ENCODE data around the gene PLD6.
"Not testable (repeated sequence)": the region's sequence is repeated elsewhere in the genome, so short reads cannot be mapped to it uniquely, and the experiment has no call there.

The PLD6 gene

DNA sequence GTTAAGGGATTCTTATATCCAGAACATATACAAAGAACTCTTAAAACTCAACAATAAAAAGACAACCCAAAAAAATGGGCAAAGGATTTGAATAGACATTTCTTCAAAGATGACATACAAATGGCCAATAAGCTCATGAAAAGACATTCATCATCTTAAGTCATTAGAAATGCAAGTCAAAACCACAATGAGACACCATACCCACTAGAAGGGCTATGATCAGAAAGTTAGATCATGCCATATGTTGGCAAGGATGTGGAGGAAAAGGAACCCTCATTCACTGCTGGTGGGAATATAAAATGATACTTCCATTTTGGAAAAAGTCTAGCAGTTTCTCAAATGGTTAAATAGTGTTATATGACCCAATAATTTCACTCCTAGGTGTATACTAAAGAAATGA is 9.4 kb downstream of the PLD6 start:
- no peak for FAIRE-seq

DNA sequence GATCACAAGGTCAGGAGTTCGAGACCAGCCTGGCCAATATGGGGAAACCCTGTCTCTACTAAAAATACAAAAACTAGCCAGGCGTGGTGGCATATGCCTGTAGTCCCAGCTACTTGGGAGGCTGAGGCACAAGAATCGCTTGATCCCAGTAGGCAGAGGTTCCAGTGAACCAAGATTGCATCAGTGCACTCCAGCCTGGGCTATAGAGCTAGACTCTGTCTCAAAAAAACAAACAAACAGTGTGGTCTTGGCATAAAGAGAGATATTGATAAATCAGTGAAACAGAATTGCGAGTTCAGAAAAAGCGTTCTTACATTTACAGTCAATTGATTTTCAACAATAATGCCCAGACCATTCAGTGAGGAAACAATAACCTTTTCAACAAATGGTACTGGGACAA is 10.7 kb downstream of the PLD6 start:
- not testable (repeated sequence) for FAIRE-seq

DNA sequence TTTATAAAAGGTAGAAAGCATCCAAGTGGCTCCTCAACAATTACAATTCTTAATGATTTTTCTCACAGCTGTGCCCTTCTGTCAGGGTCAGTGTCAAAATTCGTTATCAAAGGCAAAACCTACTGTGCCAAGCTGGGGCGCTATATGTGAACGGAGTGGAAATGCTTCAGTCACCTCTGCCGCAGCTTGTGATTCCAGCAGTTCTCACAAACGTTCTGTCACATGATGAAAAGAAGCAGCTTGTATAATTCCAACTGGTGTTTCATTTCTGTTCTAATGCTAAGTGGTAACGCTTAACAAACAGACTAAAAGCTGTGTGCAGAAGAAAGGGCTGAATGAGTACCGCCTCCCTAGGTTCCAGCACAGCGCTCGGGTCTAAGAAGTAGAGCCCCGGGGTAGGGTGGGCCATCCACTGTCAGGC is 14.2 kb downstream of the PLD6 start:
- no peak for FAIRE-seq

DNA sequence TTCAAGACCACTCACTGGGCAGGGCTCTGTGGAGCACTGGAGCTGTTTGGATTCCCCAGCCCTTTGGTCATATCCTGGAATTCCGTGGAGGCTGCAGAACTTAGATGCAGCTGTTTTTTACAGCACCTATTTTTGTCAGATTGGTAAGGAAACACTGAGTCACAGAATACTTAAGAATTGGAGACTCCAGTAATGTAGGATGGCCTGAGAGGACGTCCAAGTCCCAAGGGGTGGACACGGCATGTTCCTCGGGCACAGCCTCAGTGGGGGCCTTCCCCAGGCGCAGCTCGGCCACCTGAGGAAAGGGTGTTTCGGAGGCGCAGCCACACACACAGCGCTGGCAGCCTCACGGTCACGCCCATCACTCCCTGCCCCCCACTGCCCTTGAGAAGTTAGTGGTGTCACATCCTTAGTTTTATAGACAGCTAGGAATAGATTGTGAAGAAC is 14.8 kb downstream of the PLD6 start:
- FAIRE-seq = no peak

DNA sequence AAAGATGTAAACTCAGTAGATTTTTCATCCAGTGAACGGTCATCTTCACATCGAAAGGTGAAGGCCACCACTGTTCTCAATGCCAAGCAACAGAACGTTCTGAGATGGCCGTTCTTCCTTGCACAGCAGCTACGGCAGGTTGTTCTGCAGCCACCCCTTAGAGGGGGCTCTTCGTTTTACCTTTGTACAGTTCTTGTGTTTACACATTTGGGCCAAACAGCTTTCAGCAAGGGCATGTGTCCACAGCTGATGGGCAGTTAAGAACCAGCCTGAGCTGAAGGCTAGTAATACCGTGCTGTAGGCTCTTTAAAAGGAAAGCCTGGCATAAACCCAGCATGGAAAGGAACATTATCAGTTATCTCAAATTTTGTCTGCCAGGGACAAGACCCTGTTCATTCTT is 15.9 kb downstream of the PLD6 start:
- FAIRE-seq = no peak

DNA sequence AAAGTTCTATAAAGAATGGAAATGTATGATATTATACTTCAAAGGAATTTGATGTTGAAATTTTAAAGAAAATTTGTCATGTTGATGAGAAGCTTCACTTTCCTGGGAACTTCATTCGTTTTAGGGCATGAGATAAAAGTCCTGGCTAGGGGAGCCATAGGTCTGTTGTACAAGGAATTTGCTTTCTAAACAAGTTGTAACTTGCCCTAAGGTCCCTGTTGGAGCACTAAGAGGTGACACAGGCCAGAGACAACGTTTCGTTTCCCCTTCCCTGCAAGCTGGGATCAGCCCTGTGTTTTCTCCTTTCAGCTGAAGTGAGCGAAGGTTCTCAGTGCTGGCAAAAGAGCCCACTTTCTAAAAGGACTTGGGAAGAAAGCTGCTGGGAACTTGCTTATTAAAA is 16.6 kb downstream of the PLD6 start:
- no peak for FAIRE-seq

DNA sequence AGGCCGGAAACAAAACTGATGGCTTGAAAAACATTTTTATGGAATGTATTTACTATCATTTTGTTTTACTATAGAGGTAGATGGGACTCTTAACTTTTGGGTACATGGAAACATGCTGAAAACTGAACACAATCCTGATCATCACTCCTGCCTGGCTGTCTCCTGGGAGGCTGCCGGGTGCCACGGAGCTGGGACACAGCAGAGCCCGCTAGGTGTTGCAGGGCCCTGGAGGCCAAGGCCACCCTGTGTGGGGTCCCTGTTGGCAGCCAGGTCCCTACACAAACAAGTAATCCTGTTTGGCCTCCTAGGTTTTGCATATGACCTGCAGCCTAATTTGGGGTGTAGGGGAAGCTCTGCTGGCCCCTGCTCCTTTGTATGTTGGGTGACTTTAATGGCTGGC is 17.5 kb downstream of the PLD6 start:
- no peak for FAIRE-seq

DNA sequence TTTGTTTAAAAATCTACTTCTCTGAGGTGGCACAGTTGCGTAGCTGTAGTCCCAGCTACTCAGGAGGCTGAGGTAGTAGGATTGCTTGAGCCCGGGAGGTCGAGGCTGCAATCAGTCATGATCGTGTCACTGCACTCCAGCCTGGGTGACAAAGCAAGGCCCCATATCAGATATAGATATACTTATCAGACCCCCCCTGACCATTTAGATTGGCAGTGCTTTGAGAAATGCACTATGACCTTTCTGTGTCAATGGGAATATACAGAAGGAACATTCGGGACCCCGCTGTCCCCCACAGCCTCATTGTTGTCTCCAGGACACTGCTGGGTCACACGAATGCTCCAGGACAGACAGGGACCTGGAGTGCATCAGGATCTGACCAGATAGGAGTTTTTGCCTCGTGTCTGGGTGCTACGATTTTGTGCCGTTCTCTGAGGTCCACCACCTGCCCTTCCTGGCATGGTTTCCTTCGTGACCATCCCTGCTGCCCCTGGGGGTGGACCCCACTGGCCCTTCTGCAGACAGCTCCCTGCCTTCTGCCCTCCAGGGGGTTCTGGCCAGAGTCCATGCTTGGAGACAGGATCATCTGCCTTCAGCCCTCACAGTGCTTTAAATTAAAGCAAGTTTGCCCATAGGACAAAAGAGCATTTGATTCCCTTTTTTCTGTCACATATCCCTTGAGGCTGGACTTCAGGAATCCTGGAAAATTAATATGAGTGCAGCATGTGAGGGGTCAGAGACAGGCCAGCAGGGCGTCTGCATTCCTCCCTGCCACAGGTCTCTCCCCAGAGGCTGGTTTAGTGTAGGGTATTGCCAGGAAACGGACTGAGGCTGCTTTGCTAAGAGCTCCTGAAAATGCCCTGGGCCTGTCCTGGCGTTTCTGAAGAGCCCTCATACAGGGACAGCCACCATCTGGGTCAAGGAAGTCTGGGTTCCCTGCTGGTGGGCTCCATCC is 19.3 kb downstream of the PLD6 start:
- no peak for FAIRE-seq

DNA sequence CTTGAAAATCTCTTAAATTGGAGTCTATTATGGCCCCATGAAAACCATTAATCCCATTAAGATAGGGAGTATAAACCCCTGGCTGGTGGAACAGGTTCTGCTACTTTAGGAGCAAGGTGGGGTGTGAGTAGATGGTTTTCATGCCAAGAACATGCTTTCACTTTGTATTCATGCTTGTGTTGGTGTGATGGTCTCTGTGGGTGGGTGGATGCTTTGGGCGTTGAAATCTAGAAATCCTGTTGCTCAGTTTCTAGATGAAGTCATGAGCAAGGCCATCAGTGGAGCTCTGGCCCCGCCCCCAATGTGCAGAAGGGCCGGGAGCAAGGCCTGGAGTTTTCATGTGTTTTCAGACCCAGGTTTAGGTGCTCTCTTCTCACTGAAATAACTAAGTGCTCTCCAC is 20.1 kb downstream of the PLD6 start:
- no peak for FAIRE-seq

DNA sequence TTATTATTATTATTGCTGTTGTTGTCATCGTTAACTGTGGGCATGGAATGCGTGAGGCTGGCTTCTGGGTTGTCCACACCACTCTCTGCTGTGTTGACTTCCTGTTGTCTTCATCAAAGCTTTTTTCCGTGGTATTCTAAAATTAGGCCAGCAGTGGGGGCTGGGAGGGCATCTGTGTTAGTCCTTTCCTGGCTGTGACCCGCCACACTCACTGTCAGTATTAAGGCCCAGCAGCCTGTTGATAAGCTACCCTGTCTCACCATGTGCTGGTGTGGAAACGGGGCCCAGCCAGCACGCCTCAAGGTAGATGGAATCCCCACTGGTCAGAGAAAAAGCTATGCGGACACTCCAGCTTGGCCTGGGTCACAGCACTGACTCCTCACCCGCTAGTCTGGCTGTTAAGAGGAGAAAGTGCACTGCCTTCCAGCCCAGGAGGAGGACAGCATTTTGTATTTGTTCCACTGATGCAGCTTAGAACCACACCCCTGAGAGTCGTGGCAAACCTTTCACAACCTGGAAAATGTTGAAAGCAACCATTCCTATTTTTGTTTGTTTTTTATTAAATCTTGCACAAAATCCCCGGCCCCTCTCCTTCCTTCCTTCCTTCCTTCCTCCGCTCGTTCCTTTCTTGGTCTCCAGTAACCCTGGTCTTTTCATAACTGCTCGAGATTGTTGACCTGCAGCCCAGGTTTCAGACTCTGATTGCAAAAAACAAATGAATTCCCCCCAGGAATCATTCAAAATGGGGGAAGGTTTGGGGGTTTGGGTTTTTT is 21.0 kb downstream of the PLD6 start:
- FAIRE-seq = not testable (repeated sequence)

DNA sequence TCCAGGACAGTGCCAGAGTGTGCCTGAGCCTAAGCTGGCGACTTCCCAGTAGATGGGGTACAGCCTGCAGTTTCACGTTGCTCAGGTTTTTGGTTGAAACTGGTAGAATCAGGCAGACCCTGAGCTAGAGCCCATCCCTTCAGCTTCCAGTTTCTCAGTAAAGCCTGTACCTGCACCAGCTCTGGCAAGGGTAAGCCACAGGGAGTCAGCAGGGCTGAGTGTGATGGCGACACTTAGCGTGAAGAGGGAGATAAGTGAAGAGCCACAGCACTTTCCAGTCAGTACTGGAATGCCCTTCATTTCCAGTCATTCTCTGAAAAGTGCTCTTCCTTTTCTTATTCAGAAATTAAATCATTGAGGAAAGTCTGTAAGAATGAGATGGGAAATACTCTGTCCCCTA is 22.4 kb downstream of the PLD6 start:
- FAIRE-seq = no peak

DNA sequence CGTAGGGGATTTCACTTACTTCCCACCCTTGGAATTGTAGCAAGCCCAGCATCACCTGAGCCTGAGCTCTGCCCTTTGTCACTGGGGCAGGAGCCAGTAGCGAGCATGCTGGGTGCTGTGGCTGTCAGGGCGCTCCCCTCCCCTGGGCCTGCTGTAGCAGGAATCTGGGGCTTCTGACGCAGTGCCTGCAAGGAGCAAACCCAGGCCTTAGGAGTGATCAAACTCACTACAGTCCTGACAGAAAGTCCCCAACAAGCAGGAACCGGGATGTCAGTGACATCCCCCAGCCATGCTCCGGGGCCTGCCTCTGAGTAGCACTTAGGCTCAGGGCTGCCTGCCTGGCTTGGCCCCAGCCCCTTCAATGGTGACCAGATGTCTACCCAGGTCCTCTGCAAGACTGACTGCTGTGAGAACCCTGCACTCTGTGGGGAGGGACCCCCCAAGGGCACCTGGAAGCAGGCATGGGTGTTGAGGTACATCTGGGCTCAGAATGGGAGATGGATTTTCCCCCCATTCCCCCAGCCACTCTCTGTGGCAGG is 23.5 kb downstream of the PLD6 start:
- FAIRE-seq = no peak

DNA sequence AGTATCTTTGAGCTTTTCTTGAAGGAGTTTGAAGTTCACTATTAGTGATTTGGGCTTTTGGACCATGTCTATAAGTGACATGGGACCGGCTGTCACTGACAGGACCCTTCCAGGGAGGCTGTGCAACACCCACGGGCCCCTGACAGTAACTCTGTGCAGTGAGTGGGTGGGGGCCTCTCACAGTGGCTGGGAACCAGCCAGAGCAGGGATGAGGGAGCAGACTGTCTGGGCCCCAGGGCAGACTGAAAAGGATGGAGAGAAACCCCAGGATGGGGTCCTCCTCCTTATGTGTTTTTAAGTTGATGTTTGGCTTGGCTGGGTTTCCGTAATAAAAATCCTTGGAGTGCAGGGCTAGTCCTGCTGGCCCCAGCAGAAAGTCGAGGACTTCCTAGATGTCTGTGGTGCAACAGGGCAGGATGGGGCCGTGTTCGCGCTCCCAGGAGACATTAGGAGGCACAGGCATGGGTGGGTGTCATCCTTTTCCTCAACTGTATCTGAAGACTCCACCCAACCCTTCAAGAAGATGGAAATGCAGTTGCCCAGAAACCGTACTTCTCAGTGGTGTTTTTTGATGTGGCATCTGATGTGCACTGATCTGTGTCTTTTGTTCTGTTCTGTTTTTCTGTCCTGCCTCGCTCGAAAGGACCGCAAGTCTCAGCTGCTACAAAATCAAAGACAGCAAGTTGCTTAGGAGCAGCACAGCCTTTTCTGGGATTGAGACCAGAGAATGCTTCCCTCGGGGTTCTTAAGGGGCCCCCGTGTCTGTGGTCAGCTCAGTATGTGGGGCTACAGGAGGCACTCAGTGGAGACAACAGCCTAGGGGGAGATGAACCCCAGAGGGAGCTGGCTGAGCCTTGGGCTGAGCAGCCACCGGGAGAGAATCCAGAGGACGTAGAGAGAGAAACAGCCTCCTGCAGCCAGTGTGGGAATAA is 24.2 kb downstream of the PLD6 start:
- FAIRE-seq = no peak

DNA sequence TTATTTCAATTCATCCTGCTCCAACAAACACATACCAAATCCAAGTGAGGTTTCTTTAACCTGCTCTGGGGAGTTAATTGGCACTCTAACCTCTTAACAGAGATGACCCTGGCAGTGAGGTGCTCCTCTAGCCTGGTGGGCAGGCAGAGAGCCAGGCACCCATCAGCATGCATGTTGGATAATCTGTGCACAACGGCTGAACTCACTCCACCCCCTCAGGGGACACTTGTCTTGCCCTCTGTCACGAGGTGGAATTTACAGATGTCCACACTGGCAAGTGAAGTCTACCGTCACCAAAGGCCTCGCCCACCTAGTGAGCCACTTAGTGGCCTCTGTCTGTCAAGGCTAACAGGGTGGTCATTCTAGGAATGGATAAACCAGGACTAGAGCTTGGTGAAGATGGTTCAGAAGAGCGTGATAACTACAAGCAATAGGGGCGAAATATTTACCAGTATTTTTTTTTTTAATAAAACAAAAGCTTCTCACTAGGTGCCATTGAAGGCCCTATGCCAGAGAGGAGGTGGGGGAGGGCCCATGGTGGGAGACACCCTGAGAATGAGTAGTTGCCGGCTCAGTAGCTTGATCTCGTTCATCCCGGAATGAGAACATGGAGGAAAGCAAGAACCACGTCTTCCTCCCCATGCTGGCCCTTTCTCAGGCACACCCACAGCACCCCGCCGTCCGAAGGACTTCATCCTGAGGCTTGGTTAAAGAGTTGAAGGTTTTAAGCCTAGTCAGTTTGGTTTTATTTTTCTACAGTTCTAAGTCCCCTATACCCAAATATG is 25.2 kb downstream of the PLD6 start:
- no peak for FAIRE-seq

DNA sequence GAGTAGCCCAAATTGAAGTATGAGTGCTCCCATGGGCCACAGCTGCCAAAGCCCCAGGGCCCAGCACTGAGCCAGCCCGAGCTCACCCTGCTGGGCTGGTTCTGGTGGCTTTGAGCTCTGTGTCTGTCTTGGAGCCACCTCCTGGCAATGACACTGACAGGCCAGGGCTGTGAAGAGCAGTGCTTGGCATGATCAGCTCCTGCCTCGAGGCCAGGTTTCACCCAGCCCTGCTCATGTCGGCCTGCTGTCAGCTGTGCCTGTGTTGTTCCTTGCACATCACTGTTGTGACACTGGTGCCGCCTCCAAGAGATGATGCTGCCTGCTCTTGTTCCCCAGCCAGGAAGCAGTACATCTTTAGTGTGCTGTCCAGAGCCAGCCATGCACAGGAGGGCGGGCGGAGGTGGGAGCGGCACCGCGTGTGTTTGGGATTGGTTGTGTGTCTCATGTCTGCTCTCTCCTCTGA is 26.0 kb downstream of the PLD6 start:
- FAIRE-seq = no peak

DNA sequence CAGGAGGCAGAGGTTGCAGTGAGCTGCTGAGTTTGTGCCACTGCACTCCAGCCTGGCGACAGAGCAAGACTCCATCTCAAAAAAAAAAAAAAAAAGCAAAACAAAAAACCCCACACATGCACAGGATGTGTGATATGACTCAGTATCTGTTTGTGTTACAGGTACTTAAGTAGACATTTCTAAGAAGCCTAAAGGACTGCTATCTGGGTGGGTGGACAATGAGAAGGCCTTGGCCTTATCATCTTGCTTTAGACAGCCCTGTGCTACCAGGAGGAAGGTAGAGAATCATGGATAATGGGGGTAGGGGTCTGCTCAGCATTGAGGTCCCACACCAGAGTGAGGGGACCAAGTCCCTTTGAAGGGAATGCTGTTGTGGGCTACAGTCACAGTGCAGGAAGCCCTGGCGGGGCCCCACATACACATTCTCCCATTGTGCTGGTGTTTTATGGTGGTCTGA is 26.7 kb downstream of the PLD6 start:
- FAIRE-seq = no peak

DNA sequence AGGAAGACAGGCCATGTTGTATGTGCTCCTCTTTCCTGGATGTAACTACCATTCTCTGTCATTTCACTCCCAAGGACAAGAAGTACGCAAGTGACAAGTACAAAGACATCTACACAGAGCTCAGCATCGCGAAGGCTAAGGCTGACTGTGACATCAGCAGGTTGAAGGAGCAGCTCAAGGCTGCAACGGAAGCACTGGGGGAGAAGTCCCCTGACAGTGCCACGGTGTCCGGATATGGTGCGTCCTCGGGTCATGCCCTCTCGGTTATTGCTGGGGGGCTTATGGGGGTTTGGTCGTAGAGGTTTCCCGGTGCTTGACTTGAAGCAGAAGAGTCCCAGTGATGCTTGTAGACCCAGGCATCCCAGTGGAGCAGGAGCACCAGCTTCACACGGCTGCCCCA is 29.0 kb downstream of the PLD6 start:
- FAIRE-seq = no peak

DNA sequence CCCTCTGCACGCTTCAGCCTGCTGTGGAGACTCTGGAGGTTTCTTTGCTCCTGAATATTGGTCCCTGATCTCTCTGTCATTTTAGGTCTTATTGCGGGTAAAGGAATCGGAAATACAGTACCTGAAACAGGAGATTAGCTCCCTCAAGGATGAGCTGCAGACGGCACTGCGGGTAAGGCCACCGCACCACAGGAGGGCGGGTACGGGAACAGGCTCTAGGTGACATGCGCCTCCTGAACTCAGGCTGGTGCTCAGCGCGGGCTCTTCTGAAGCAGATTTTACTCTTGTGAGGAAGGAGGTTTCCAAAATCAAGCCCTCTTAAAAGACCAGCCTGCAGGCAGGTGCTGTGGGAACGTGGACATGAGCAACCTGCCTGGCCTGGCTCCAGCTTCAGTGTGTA is 29.8 kb downstream of the PLD6 start:
- FAIRE-seq = no peak

DNA sequence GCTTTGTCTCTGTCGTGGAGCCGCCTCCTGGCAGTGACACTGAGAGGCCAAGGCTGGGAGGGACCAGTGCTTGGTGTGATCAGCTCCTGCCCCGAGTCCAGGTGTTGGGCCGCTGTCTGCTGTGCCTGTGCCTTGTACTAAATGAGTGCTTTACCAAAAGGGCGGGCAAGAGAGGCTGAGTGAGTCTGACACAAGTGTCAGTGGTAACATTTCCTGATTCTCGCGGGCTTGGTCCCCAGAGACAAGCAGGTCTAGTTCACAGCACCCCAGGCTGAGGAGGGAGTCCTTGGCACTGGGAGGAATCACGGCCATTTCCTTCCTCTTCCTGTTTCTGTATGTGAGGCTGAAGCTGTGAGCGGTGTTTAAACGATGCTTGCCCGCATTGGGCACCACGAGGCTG is 30.2 kb downstream of the PLD6 start:
- FAIRE-seq = no peak

DNA sequence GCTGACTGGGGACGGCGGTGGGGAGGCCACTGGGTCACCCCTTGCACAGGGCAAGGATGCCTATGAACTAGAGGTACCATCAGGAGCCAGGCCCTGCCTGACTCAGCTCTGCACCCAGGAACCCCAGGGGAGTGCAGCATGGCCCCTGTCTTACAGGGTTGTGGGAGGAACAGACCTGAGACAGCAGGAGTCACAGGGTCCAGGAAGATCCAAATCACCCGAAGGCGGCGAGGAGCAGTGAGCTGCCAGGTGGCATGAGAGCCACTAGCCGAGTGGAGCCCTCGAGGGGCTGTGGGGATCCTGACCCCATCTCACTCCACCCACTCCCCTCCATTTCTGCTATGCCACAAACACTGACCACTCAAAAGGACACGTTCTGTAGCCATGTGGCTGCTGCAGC is 30.8 kb downstream of the PLD6 start:
- no peak for FAIRE-seq

DNA sequence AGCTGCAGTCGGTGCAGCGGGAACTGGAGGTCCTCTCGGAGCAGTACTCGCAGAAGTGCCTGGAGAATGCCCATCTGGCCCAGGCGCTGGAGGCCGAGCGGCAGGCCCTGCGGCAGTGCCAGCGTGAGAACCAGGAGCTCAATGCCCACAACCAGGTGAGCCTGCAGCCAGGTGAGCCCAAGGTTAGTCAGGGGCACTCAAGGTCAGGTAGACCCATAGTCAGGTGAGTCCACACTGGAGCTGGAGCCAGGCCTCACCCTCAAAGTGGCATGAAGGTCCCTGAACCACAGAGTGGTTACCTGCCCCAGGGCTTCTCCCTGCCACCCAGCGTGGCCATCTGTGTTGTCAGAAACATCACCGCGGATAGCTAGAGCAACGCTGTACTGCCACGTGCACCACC is 32.2 kb downstream of the PLD6 start:
- FAIRE-seq = no peak

DNA sequence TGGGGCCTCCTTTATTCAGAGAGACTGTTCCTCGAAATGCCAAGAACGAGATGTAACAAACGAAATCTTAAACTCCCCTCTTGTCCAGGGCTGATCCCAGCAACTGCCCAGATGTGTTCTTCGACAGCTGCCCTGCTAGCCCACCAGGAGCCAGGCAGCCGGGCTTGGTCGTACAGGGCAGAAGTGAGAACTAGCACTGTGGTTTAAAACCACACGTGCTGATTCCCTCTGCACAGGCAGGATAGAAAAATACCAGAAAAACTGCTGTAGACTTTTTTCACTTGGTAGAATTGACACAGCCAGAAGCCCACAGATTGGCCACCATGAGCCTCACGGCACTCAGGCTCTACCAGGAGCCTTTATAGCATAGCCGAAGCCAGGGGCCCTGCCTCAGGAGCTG is 33.1 kb downstream of the PLD6 start:
- FAIRE-seq = no peak

All from A204.1 (cell line).